ENCODE measurements around the gene CCDC57. TPM values are rescaled to one million over a fixed set of nuclear protein-coding genes. Genes with fewer than 3 reads are reported as not detected.

CCDC57 gene
- polyA plus RNA-seq, 1 donor (not counting 4 experiments of a cell fraction or from before 2014, with no cell fraction given), result 19.2 TPM

GRCh38 chr17:82218349-82219075 lies 5.9 kb upstream of the CCDC57 start:
- Histone ChIP-seq H3K9me3 (ENCODE audit: control insufficient read depth, low read depth, low read length) (no peaks in the 10 kb centered on the region), H3K4me3 (ENCODE audit: control insufficient read depth in 2 of 3, extremely low read depth in 1 of 3, insufficient read depth in 2 of 3, low read depth in 1 of 3, low read length in 3 of 3) (no peak overlapping the region), H3K27me3 (ENCODE audit: control insufficient read depth, extremely low read depth, insufficient read depth, low read length) (no peaks in the 10 kb centered on the region), H3K9me1 (ENCODE audit: control insufficient read depth, extremely low read depth, insufficient read depth, low read length) (no peaks in the 10 kb centered on the region), H3K4me1 (ENCODE audit: control insufficient read depth, extremely low read depth, insufficient read depth, low read length) (peaks cover 31% of the 10 kb centered on the region), H3K79me2 (ENCODE audit: control insufficient read depth, insufficient read depth, low read length) (no peaks in the 10 kb centered on the region), H3K9ac (ENCODE audit: control insufficient read depth, extremely low read depth, insufficient read depth, low read length) (no peak overlapping the region), H3K36me3 (ENCODE audit: control insufficient read depth in 2 of 2, extremely low read depth in 1 of 2, insufficient read depth in 2 of 2, low read length in 2 of 2) (no peaks in the 10 kb centered on the region), H2AFZ (ENCODE audit: control insufficient read depth, low read length) (no peak overlapping the region), H4K20me1 (ENCODE audit: control insufficient read depth, extremely low read depth, insufficient read depth, low read length) (no peaks in the 10 kb centered on the region), H3K4me2 (ENCODE audit: control insufficient read depth, extremely low read depth, insufficient read depth, low read depth, low read length) (no peak overlapping the region), H3K27ac (ENCODE audit: control insufficient read depth, insufficient read depth, low read length) (no peak overlapping the region)
- DNase-seq (ENCODE audit: low read depth, low spot score) (no peak), FAIRE-seq (no peak)
- dilution Hi-C loops (cut with MboI; ENCODE audit: extremely low pct_ligation_motif_present, low sequenced_read_pairs), result no loop called here
- TF ChIP-seq EZH2 (IDR thresholded peaks at IDR 0.05; ENCODE audit: low read length) (no peak), CTCF (optimal IDR thresholded peaks at IDR 0.05 in 1 of 3, IDR thresholded peaks at IDR 0.05 in 1 of 3, conservative IDR thresholded peaks at IDR 0.05 in 1 of 3; ENCODE audit: extremely low read depth in 1 of 3, insufficient read depth in 2 of 3, low read length in 3 of 3) (no peak)

- no peak for DNase-seq (ENCODE audit: low read depth, low spot score)
- Histone ChIP-seq H3K36me3 (ENCODE audit: control insufficient read depth in 2 of 2, extremely low read depth in 1 of 2, insufficient read depth in 2 of 2, low read length in 2 of 2) (no peaks in the 10 kb centered on the region), H3K9ac (ENCODE audit: control insufficient read depth, extremely low read depth, insufficient read depth, low read length) (no peak overlapping the region), H3K27me3 (ENCODE audit: control insufficient read depth, extremely low read depth, insufficient read depth, low read length) (no peaks in the 10 kb centered on the region), H2AFZ (ENCODE audit: control insufficient read depth, low read length) (no peak overlapping the region), H3K9me1 (ENCODE audit: control insufficient read depth, extremely low read depth, insufficient read depth, low read length) (no peaks in the 10 kb centered on the region), H3K27ac (ENCODE audit: control insufficient read depth, insufficient read depth, low read length) (peak overlapping the region; percentile 78), H3K9me3 (ENCODE audit: control insufficient read depth, low read depth, low read length) (no peaks in the 10 kb centered on the region), H3K4me2 (ENCODE audit: control insufficient read depth, extremely low read depth, insufficient read depth, low read depth, low read length) (peak overlapping the region; percentile 78), H3K4me1 (ENCODE audit: control insufficient read depth, extremely low read depth, insufficient read depth, low read length) (peaks cover 35% of the 10 kb centered on the region), H4K20me1 (ENCODE audit: control insufficient read depth, extremely low read depth, insufficient read depth, low read length) (no peaks in the 10 kb centered on the region), H3K4me3 (ENCODE audit: control insufficient read depth in 2 of 3, extremely low read depth in 1 of 3, insufficient read depth in 2 of 3, low read depth in 1 of 3, low read length in 3 of 3) (no peak overlapping the region), H3K79me2 (ENCODE audit: control insufficient read depth, insufficient read depth, low read length) (no peaks in the 10 kb centered on the region)
- dilution Hi-C loops (cut with MboI; ENCODE audit: extremely low pct_ligation_motif_present, low sequenced_read_pairs), result no loop called here
- TF ChIP-seq CTCF (optimal IDR thresholded peaks at IDR 0.05 in 1 of 3, IDR thresholded peaks at IDR 0.05 in 1 of 3, conservative IDR thresholded peaks at IDR 0.05 in 1 of 3; ENCODE audit: extremely low read depth in 1 of 3, insufficient read depth in 2 of 3, low read length in 3 of 3), result no peak
- TF ChIP-seq EZH2 (IDR thresholded peaks at IDR 0.05; ENCODE audit: low read length), result no peak
- no peak for FAIRE-seq
Observed at GRCh38 chr17:82217530-82218204, 5.0 kb upstream of the CCDC57 start.

Data from keratinocyte (primary cell).